ENCODE results near the gene FADD.

GRCh38 chr11:70158757-70159389 is 44.2 kb upstream of the FADD start:
- TF ChIP-seq, protein P1, sequence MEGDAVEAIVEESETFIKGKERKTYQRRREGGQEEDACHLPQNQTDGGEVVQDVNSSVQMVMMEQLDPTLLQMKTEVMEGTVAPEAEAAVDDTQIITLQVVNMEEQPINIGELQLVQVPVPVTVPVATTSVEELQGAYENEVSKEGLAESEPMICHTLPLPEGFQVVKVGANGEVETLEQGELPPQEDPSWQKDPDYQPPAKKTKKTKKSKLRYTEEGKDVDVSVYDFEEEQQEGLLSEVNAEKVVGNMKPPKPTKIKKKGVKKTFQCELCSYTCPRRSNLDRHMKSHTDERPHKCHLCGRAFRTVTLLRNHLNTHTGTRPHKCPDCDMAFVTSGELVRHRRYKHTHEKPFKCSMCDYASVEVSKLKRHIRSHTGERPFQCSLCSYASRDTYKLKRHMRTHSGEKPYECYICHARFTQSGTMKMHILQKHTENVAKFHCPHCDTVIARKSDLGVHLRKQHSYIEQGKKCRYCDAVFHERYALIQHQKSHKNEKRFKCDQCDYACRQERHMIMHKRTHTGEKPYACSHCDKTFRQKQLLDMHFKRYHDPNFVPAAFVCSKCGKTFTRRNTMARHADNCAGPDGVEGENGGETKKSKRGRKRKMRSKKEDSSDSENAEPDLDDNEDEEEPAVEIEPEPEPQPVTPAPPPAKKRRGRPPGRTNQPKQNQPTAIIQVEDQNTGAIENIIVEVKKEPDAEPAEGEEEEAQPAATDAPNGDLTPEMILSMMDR (IDR thresholded peaks at IDR 0.05; ENCODE audit: insufficient read depth, low read depth, low read length) = no peak
- no peak for TF ChIP-seq EZH2 (IDR thresholded peaks at IDR 0.05; ENCODE audit: insufficient read depth, low read length)

Measured in astrocyte (in vitro differentiated cells and primary cell).